ENCODE measurements around the gene GATA5. TPM values are rescaled to one million over a fixed set of nuclear protein-coding genes. Genes with fewer than 3 reads are reported as not detected.

GATA5 gene
- total RNA-seq, 1 experiment from 2014 or later, result not detected

DNA sequence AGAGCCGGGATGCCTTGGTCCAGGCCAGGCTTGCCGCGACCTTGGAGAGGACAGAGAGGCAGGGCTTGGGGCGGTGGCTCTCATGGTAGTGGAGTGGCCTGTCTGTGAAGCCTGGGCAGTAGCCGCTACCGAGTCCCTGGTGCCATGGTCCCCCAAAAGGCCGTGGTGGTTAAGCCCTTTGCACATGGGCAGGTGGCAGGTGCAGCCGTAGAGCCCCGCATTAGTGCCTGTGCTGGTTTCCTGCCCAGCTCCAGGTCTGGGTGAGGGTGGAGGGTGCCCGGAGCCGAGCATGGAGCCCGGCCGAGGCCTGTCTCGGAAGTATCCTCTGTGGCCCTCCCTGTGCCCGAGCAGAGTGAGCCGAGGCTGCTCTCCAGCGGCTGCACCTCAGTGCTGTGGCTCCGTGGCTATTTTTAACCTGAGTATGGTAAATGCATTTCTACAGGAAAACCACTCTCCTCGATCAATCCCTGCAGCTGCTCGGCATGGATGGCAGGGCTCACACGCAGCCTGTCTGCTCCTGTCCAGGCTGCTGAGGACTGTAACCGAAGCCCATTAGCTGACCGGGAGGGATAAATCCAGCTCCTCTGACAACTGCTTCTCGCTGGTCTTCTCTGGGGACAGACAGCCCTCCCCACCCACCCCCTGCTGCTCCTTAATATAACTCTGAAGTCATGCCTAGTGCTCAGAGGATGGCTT is 36.3 kb upstream of the GATA5 start:
- no peak overlapping the region for H3K4me3 ChIP-seq
- H3K27ac ChIP-seq, result no peak overlapping the region
- H3K4me1 ChIP-seq (replicated peaks), result peaks cover 5% of the 10 kb centered on the region
- no peaks in the 10 kb centered on the region for H3K36me3 ChIP-seq
- no peaks in the 10 kb centered on the region for H3K9me3 ChIP-seq (replicated peaks)
- peaks cover 25% of the 10 kb centered on the region for H3K27me3 ChIP-seq (replicated peaks)
- no peak for DNase-seq (ENCODE audit: low read depth in 1 of 2, low spot score in 2 of 2)

DNA sequence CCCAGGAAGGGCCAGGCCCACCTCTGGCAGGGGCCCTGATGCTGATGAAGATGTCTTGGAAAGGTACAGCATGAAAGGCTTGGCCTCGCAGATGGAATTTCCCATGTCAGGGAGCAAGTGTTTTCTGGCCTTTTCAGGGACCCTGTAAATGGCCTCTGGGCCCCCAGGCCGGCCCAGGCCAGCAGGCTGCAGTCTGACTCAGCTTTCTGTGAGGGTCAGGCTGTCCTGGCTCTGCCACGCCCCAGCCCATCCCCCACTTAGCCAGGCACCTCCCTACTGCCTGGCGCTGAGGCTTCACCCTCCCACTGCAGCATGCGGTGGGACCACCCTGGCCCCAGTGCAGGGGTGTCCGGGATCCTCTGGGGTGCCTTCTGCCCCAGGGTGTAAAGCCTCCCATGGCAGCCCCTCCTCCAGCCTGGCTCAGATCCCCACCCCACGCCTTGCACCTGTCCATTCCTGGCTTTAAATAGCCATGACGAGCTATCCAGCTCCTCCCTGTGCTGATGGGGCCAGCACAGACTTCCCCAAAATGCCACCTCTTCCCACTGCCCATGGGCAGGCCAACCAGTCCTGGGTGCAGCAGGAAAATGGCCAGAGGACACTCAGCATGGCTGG is 35.6 kb upstream of the GATA5 start:
- Histone ChIP-seq H3K36me3 (no peaks in the 10 kb centered on the region), H3K27ac (no peak overlapping the region), H3K4me1 (replicated peaks) (peaks cover 5% of the 10 kb centered on the region), H3K27me3 (replicated peaks) (peaks cover 19% of the 10 kb centered on the region), H3K9me3 (replicated peaks) (no peaks in the 10 kb centered on the region), H3K4me3 (no peak overlapping the region)
- no peak for DNase-seq (ENCODE audit: low read depth in 1 of 2, low spot score in 2 of 2)

DNA sequence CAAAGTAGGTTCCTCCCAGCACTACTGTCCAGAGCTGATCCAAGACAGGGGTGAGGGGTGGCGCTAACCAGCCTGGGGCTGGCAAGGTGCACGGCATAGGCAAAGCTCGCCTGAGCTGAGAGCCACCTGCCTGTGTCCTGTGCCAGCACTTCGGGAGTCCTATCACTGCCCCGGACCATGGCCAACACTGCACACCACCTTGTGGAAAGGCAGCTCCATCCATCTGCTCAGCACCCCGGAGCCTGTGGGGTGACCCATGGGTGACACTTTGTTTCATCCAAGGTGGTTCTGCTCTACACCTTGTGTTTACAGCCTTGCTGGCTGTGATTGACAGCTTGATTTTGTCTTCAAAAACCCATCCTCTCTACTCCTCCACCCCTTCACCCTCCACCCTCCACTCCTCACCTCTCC is 32.9 kb upstream of the GATA5 start:
- Histone ChIP-seq H3K9me3 (replicated peaks) (no peaks in the 10 kb centered on the region), H3K36me3 (no peaks in the 10 kb centered on the region), H3K27ac (no peak overlapping the region), H3K27me3 (replicated peaks) (peaks cover under 1% of the 10 kb centered on the region), H3K4me3 (no peak overlapping the region), H3K4me1 (replicated peaks) (peaks cover 5% of the 10 kb centered on the region)
- DNase-seq (ENCODE audit: low read depth in 1 of 2, low spot score in 2 of 2), result no peak

DNA sequence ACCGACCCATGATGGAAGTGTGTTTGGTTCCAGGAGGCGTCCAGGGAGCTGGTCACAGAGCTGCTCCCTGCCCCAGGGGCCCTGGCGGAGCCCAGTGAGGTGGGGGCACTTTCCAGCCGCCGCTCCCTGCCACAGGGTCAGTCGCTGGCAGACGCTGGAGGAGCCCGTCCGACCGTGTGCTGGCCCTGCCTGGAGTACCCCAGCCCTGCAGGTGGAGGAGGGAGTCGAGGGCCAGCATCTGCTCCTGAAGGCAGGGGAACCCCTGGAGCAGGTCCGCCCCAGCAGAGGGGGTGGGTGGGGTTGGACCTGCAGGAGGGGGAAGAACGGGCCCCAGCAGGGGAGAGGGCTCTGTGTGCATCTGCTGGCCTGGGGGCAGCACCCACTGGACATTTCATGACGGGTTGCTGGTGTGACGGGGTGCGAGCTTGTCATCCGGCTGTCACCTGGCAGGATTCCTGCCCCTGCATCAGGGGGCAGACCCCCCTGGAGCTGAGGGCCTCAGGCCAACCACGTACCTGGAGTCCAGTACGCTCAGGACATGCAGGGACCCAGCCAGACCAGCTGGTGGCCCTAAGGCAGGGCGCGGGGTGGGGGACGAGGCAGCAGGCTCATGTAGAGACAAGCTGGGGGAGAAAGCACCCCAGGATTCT is 32.3 kb upstream of the GATA5 start:
- Histone ChIP-seq H3K9me3 (replicated peaks) (no peaks in the 10 kb centered on the region), H3K4me1 (replicated peaks) (peaks cover 5% of the 10 kb centered on the region), H3K36me3 (no peaks in the 10 kb centered on the region), H3K27ac (no peak overlapping the region), H3K4me3 (no peak overlapping the region), H3K27me3 (replicated peaks) (no peaks in the 10 kb centered on the region; the same call in none of the 2 replicates)
- DNase-seq (ENCODE audit: low read depth in 1 of 2, low spot score in 2 of 2), result no peak

DNA sequence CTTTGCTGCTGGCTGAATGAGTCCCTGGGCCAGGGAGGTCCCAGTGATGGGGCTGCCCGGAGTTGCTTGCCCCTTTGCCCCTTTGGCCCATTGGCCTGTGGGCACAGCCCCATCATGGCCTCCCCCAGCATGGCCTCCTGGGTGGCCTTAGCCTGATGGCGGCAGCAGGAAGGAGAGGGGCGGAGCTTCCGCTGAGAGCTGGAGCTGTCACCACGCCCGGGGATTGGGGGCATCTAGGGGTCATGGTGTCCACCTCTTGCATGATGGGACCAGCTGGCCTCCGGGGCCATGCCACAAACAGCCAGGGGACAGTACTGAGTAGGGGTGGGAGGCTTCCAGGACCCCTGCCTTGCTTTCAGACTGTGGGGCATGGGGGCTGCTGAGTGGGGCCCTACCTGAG is 31.5 kb upstream of the GATA5 start:
- Histone ChIP-seq H3K27me3 (replicated peaks) (no peaks in the 10 kb centered on the region; the same call in none of the 2 replicates), H3K4me3 (no peak overlapping the region), H3K9me3 (replicated peaks) (no peaks in the 10 kb centered on the region), H3K36me3 (no peaks in the 10 kb centered on the region), H3K27ac (no peak overlapping the region), H3K4me1 (replicated peaks) (peaks cover 8% of the 10 kb centered on the region)
- no peak for DNase-seq (ENCODE audit: low read depth in 1 of 2, low spot score in 2 of 2)

DNA sequence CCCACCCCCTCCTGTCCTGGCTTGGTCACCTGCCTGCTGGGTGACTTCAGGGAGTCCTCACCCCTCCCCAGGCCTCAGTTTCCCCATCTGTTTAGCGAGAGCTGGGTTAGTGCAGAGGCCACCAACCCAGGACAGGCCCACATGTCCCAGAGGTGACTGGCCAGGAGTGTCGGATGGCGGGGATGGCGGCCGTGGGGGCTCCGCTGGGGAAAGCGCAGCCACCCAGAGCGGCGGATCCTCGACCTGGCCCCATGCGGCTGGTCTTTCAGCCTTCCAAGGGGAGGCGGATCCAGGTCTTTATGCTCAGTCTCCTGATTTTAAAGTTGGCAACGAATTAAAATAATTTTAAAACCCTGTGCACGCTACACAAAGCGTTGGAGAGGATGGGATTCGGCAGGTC is 31.0 kb upstream of the GATA5 start:
- no peak for DNase-seq (ENCODE audit: low read depth in 1 of 2, low spot score in 2 of 2)
- Histone ChIP-seq H3K27ac (no peak overlapping the region), H3K4me1 (replicated peaks) (peaks cover 13% of the 10 kb centered on the region), H3K4me3 (no peak overlapping the region), H3K36me3 (no peaks in the 10 kb centered on the region), H3K9me3 (replicated peaks) (no peaks in the 10 kb centered on the region), H3K27me3 (replicated peaks) (no peaks in the 10 kb centered on the region)

DNA sequence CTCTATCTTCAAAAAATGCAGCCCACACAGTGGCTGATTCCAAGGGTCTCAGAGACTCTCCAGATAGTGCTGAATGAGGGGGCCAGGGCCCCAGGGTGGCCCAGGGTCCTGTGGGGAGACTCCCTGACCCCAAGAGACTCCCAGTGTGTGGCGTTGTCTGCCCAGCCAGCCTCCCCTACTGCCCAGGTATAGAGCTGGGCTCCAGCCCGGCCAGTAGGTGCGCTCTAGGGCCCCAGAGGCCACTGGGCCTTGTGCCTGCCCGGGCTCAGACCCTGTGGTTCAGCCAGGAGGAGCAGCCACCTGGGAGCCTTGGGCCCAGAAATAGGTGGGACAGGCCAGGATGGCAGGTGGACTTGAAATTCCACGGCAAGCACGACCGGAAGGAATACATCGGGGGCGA is 30.3 kb upstream of the GATA5 start:
- H3K4me1 ChIP-seq (replicated peaks), result peaks cover 19% of the 10 kb centered on the region
- no peaks in the 10 kb centered on the region for H3K9me3 ChIP-seq (replicated peaks)
- H3K36me3 ChIP-seq, result no peaks in the 10 kb centered on the region
- no peak overlapping the region for H3K4me3 ChIP-seq
- DNase-seq (ENCODE audit: low read depth in 1 of 2, low spot score in 2 of 2), result no peak
- H3K27me3 ChIP-seq (replicated peaks), result no peaks in the 10 kb centered on the region
- no peak overlapping the region for H3K27ac ChIP-seq

DNA sequence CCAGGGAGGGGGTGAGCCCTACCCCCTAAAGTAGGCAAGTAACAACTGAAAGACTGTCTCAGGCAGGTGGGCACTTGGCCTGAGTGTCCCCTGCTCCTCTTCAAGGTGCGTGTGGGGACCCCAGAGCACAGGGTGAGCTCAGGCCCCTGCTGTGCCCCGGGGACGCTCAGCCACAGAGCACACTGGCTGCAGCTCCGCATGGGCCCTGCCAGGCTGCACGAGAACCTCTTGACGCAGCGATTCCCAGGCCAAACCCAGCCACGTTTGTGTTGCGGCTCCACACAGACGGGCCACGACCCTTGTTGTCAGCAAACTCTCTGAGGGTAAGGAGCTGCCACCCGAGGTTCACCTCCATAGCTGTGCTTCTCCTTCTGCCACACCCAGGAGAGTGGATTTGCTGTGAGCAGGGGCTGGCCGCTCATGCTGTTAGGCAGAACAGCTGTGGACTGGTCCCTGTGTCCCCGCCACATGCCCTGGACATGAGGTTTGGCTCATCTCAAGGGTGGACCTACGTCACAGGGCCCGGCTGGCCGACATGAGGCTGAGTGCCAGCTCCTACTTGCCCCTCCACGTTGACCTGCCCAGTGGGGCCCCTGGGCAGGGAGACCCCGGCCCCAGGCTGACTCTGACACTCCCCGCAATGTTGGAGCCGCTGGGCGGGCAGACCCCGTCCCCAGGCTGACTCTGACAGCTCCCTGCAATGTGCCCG is 29.7 kb upstream of the GATA5 start:
- no peak for DNase-seq (ENCODE audit: low read depth in 1 of 2, low spot score in 2 of 2)
- no peaks in the 10 kb centered on the region for H3K36me3 ChIP-seq
- no peak overlapping the region for H3K27ac ChIP-seq
- H3K4me3 ChIP-seq, result no peak overlapping the region
- H3K4me1 ChIP-seq (replicated peaks), result peaks cover 19% of the 10 kb centered on the region
- no peaks in the 10 kb centered on the region for H3K9me3 ChIP-seq (replicated peaks)
- no peaks in the 10 kb centered on the region for H3K27me3 ChIP-seq (replicated peaks)

DNA sequence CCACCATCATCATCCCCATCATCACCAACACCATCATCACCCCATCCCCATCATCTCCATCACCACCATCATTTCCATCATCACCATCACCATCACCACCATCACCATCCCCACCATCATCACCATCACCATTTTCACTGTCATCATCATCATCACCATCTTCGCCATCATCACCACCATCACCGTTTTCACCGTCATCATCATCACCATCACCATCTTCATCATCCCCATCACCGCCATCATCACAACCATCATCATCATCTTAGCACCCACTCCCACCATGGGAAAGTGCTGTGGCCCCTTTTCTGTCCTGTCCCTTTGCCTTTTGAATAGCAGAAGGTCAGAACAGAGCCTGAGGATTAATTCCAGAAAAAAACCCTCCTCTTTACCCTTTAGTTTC is 28.5 kb upstream of the GATA5 start:
- Histone ChIP-seq H3K27me3 (replicated peaks) (no peaks in the 10 kb centered on the region), H3K9me3 (replicated peaks) (no peaks in the 10 kb centered on the region), H3K27ac (no peak overlapping the region), H3K4me3 (no peak overlapping the region), H3K36me3 (no peaks in the 10 kb centered on the region), H3K4me1 (replicated peaks) (peaks cover 19% of the 10 kb centered on the region)
- no peak for DNase-seq (ENCODE audit: low read depth in 1 of 2, low spot score in 2 of 2)

DNA sequence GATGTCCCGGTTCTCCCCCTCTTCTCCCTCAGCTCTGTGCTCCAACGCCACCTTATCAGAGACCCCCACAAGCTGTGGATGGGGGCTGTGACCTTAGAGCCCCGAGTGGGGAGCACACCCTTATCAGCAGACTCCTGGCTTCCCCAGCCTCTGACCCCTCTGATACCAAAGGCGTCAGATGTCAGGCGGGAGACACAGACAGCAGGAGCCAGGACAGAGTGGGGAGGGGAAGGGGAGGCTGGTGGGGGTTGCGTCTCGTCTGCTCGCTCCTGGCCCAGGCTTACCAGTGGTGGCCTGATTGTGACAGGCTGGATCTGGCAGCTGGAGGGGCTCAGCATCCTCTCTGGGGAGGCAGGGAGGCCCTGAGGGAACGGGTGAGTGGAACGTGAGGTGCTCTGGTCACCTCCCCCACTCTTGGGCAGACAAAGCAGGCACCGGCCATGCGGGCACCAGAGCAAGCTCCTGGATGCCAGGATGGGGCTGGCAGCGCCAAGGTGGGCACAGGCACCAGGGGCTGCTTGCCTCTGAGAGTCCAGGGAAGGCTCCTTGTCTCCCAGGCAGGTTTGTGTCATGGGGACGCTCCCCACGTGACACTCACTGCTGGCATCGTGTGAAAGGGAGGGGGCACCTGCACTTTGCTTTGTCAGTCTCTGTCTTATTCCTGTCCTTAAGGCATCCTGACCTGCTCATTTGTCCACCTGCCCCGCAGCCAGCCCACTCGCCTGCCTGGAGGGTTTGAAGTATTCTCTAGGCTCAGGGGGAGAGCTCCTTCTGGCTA is 27.8 kb upstream of the GATA5 start:
- H3K9me3 ChIP-seq (replicated peaks), result no peaks in the 10 kb centered on the region
- H3K27ac ChIP-seq, result no peak overlapping the region
- DNase-seq (ENCODE audit: low read depth in 1 of 2, low spot score in 2 of 2), result no peak
- no peak overlapping the region for H3K4me3 ChIP-seq
- H3K4me1 ChIP-seq (replicated peaks), result peaks cover 19% of the 10 kb centered on the region
- no peaks in the 10 kb centered on the region for H3K27me3 ChIP-seq (replicated peaks)
- H3K36me3 ChIP-seq, result no peaks in the 10 kb centered on the region

DNA sequence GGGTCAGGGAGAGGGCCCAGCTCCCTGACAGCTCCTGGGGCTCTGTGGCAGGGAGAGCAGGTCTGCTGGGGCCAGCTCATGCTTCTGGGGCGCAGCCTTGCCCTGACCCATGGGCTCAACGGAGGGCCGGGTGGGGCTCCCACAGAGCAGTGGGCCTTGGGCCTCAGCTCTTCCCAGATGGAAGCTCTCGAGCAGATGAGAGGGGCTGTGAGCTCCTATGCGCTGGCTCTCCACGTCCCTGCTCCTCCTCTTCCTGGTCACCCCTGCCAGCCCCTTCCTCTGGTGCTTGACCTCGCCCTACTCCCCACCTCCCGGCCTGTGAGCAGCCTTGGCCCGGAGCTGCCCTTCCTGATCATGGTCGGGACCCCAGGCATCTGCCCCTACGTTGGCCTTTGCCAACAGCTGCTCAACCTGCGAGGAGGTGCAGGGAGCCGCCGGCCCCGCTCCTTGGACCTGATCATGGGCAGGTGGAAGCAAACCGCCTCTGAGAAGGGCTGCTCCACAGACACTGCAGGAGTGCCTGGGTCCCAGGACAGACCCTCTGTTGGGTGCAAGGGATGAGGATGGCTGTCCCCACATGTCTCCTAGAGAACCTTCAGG is 26.8 kb upstream of the GATA5 start:
- no peak overlapping the region for H3K27ac ChIP-seq
- peaks cover 19% of the 10 kb centered on the region for H3K4me1 ChIP-seq (replicated peaks)
- no peaks in the 10 kb centered on the region for H3K9me3 ChIP-seq (replicated peaks)
- H3K36me3 ChIP-seq, result no peaks in the 10 kb centered on the region
- DNase-seq (ENCODE audit: low read depth in 1 of 2, low spot score in 2 of 2), result no peak
- no peak overlapping the region for H3K4me3 ChIP-seq
- H3K27me3 ChIP-seq (replicated peaks), result no peaks in the 10 kb centered on the region

DNA sequence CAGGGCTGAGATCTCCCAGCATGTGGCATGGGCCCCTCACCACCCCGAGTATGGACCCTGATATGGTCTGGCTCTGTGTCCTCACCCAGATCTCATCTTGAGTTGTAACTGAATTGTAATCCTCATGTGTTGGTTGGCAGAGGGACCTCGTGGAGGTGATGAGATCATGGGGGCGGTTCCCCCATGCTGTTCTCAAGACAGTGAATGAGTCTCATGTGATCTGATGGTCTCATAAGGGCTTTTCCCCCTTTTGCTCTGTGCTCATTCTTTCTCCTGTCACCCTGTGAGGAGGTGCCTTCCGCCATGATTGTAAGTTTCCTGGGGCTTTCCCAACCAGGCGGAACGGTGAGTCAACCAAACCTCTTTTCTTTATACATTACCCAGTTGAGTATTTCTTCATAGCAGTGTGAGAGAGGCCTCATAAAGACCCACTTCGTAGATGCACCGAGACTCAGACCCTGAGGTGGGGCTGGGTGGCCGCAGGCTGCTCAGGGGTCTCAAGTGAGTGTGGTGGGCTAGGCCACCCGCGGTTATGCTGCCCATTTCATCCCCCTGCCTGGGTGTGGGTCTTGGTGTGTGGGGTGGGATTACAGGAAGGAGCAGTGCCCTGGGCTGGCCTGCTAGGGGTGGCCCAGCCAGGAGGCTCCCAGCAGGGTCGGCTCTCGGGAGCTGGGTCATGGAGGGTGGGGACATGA is 26.2 kb upstream of the GATA5 start:
- DNase-seq (ENCODE audit: low read depth in 1 of 2, low spot score in 2 of 2), result peak; percentile 56 to 61
- peak overlapping the region; percentile 29; the same call in 1 of the 2 replicates for H3K27ac ChIP-seq
- peaks cover 14% of the 10 kb centered on the region for H3K4me1 ChIP-seq (replicated peaks)
- no peaks in the 10 kb centered on the region for H3K36me3 ChIP-seq
- H3K9me3 ChIP-seq (replicated peaks), result no peaks in the 10 kb centered on the region
- no peak overlapping the region for H3K4me3 ChIP-seq
- no peaks in the 10 kb centered on the region for H3K27me3 ChIP-seq (replicated peaks)

All from SJSA1 (cell line).